ENCODE measurements around the gene PGA5. TPM values are rescaled to one million over a fixed set of nuclear protein-coding genes. Genes with fewer than 3 reads are reported as not detected.

The PGA5 gene
- total RNA-seq, 2 experiments from 2014 or later, result not detected

GRCh38 chr11:61256710-61257482 lies 15.9 kb downstream of the PGA5 start:
- no peak for DNase-seq
- H3K9me3 Mint-ChIP-seq, result no peaks in the 10 kb centered on the region
- no peak overlapping the region for H3K4me3 Mint-ChIP-seq
- POLR2A ChIA-PET, result no interaction called here
- no peaks in the 10 kb centered on the region for H3K4me1 Mint-ChIP-seq (ENCODE audit: low read depth)
- no peak overlapping the region for H3K27ac Mint-ChIP-seq
- intact Hi-C loops (cut with micrococcal nuclease), result no loop called here
- H3K36me3 Mint-ChIP-seq, result no peaks in the 10 kb centered on the region
- CTCF ChIA-PET, result interaction anchor here (0.9 to 4.3 kb wide), 2 partner anchors 38 to 646 kb away, joined by 3 to 48 read pairs; partner anchors contain the start of gene VWCE
- H3K27me3 Mint-ChIP-seq, result peaks cover 2% of the 10 kb centered on the region

- intact Hi-C loops (cut with micrococcal nuclease), result no loop called here
- CTCF ChIA-PET, result interaction anchor here (1.2 kb wide), 1 partner anchor 127 kb away, joined by 3 read pairs; no protein-coding TSS in a partner anchor
- Mint-ChIP-seq H3K36me3 (no peaks in the 10 kb centered on the region), H3K27ac (no peak overlapping the region), H3K9me3 (no peaks in the 10 kb centered on the region), H3K4me3 (no peak overlapping the region), H3K27me3 (peaks cover 2% of the 10 kb centered on the region), H3K4me1 (ENCODE audit: low read depth) (no peaks in the 10 kb centered on the region)
- POLR2A ChIA-PET, result no interaction called here
- no peak for DNase-seq
Measured at GRCh38 chr11:61258546-61258945, 17.6 kb downstream of the PGA5 start.

DNA sequence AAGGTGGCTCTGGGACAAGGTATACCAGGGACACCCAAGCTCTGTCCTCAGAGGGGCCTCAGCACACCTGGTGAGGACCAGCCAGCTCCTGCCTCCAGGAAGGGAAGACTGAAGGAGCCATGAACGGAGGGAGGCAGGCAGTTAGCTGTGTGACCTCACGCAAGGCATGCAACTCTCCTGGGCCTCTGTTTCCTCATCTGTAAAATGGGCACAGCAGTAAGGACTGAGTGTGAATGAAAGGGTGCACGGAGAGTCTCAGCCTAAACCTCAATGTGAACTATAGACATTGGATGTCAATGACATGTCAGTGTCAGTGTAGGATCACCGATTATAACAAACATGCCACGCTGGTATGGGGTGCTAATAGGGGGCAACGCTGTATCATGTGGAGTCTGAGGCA lies 18.4 kb downstream of the PGA5 start:
- DNase-seq, result no peak
- Mint-ChIP-seq H3K4me3 (no peak overlapping the region), H3K27me3 (peaks cover 2% of the 10 kb centered on the region), H3K27ac (no peak overlapping the region), H3K4me1 (ENCODE audit: low read depth) (no peaks in the 10 kb centered on the region), H3K9me3 (no peaks in the 10 kb centered on the region), H3K36me3 (no peaks in the 10 kb centered on the region)
- POLR2A ChIA-PET, result no interaction called here
- intact Hi-C loops (cut with micrococcal nuclease), result no loop called here
- CTCF ChIA-PET, result interaction anchor here (1.2 kb wide), 1 partner anchor 126 kb away, joined by 3 read pairs; no protein-coding TSS in a partner anchor

DNA sequence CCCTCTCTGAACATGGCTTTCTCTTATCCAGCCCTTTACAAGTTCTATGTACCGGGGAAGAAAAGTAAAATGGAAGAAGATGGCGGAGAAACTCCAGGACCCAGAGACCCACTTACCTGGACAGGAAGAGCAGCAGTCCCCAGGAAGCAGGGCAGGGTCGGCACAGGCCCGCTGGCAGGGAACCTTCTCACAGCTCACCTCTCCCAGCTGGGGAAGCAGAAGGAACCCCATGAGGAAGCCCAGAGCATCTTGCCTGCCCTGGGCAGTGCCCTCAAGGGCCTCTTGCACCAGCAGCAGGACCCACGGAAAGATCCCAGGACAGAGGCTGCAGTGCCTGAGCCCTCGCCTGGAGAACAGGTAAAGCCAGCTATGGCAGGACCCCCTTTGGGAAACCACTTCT lies 23.4 kb downstream of the PGA5 start:
- Mint-ChIP-seq H3K4me1 (ENCODE audit: low read depth) (no peaks in the 10 kb centered on the region), H3K27me3 (peaks cover 4% of the 10 kb centered on the region), H3K36me3 (no peaks in the 10 kb centered on the region), H3K9me3 (no peaks in the 10 kb centered on the region), H3K4me3 (no peak overlapping the region), H3K27ac (no peak overlapping the region)
- POLR2A ChIA-PET, result no interaction called here
- intact Hi-C loops (cut with micrococcal nuclease), result no loop called here
- CTCF ChIA-PET, result interaction anchor here (0.9 kb wide), 1 partner anchor 11 kb away, joined by 4 read pairs; no protein-coding TSS in a partner anchor
- no peak for DNase-seq

DNA sequence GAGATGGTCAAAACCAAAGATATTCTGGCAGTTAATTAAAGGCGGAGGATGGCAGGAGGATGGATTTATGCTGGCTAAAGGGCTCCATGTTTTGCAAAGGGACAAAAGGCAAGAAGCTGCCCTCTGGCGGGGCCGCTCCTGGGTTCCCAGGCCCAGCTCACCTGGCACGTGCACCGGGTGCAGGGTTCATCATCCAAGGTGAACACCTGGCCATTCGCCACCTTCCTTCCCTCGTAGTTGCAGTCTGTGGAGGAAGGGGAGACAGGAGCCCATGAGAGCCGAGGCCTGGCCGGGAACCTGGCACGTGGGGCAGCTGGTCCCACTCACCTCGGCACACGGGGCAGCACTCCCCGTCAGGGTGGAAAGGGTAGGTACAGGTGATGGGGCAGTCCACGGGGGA lies 23.8 kb downstream of the PGA5 start:
- Mint-ChIP-seq H3K27me3 (peaks cover 4% of the 10 kb centered on the region), H3K27ac (no peak overlapping the region), H3K9me3 (no peaks in the 10 kb centered on the region), H3K36me3 (no peaks in the 10 kb centered on the region), H3K4me1 (ENCODE audit: low read depth) (no peaks in the 10 kb centered on the region), H3K4me3 (no peak overlapping the region)
- intact Hi-C loops (cut with micrococcal nuclease), result no loop called here
- ChIA-PET POLR2A (no interaction called here), CTCF (interaction anchor here (0.9 kb wide), 1 partner anchor 12 kb away, joined by 4 read pairs; no protein-coding TSS in a partner anchor)
- no peak for DNase-seq

GRCh38 chr11:61265357-61265756 lies 24.4 kb downstream of the PGA5 start:
- Mint-ChIP-seq H3K27me3 (peaks cover 4% of the 10 kb centered on the region), H3K9me3 (no peaks in the 10 kb centered on the region), H3K27ac (no peak overlapping the region), H3K36me3 (no peaks in the 10 kb centered on the region), H3K4me3 (no peak overlapping the region), H3K4me1 (ENCODE audit: low read depth) (peaks cover 2% of the 10 kb centered on the region)
- no peak for DNase-seq
- intact Hi-C loops (cut with micrococcal nuclease), result no loop called here
- CTCF ChIA-PET, result no interaction called here
- POLR2A ChIA-PET, result no interaction called here

GRCh38 chr11:61266602-61267001 lies 25.6 kb downstream of the PGA5 start:
- H3K9me3 Mint-ChIP-seq, result no peaks in the 10 kb centered on the region
- CTCF ChIA-PET, result no interaction called here

GRCh38 chr11:61267437-61267841 lies 26.5 kb downstream of the PGA5 start:
- intact Hi-C loops (cut with micrococcal nuclease), result no loop called here
- Mint-ChIP-seq H3K4me1 (ENCODE audit: low read depth) (peaks cover 6% of the 10 kb centered on the region), H3K4me3 (no peak overlapping the region), H3K27ac (no peak overlapping the region), H3K9me3 (no peaks in the 10 kb centered on the region), H3K36me3 (no peaks in the 10 kb centered on the region), H3K27me3 (peaks cover 2% of the 10 kb centered on the region)
- ChIA-PET POLR2A (no interaction called here), CTCF (interaction anchor here (1.0 kb wide), 1 partner anchor 12 kb away, joined by 3 read pairs; no protein-coding TSS in a partner anchor)
- no peak for DNase-seq

More at GRCh38 chr11:61266602-61267001, 25.6 kb downstream of the PGA5 start:
- H3K27me3 Mint-ChIP-seq, result peaks cover 2% of the 10 kb centered on the region
- POLR2A ChIA-PET, result no interaction called here
- H3K27ac Mint-ChIP-seq, result no peak overlapping the region
- peaks cover 6% of the 10 kb centered on the region for H3K4me1 Mint-ChIP-seq (ENCODE audit: low read depth)
- intact Hi-C loops (cut with micrococcal nuclease), result no loop called here
- no peak for DNase-seq
- no peaks in the 10 kb centered on the region for H3K36me3 Mint-ChIP-seq
- H3K4me3 Mint-ChIP-seq, result no peak overlapping the region

- ChIA-PET CTCF (no interaction called here), POLR2A (interaction anchor here (0.9 kb wide), 1 partner anchor 25 kb away, joined by 3 read pairs; no protein-coding TSS in a partner anchor)
- no peaks in the 10 kb centered on the region for H3K36me3 Mint-ChIP-seq
- H3K4me1 Mint-ChIP-seq (ENCODE audit: low read depth), result peaks cover 6% of the 10 kb centered on the region
- peaks cover 2% of the 10 kb centered on the region for H3K27me3 Mint-ChIP-seq
- H3K9me3 Mint-ChIP-seq, result no peaks in the 10 kb centered on the region
- no peak overlapping the region for H3K4me3 Mint-ChIP-seq
- DNase-seq, result no peak
- H3K27ac Mint-ChIP-seq, result no peak overlapping the region
- intact Hi-C loops (cut with micrococcal nuclease), result no loop called here
Measured at GRCh38 chr11:61268588-61269250, 27.7 kb downstream of the PGA5 start.

DNA sequence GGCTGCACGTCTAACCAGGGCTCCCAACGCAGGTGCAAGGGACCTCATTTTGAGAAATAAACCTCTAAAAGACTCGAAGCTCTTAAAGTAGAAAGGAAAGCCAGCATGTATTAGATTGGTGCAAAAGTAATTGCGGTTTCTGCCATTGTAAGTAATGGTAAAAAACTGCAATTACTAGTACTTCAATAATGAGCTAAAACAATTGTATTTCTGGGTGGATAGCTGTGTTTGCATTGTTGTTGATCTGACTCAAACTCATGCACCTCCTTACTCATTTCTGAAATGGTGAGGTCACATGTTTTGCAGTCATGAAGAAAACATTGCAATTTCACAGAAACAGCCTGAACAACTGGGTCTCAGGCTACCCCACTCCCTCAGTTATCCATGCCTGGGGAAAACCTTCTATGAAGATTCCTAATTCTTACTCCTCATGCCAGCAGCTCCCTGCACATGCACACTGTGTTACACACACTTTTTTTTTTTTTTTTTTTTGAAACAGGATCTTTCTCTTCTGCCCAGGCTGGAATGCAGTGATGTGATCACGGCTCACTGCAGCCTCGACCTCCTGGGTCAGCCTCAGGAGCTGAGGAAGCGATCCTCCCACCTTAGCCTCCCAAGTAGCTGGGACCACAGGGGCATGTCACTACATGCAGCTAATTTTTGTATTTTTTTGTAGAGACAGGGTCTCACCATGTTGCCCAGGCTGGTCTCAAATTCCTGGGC lies 29.5 kb downstream of the PGA5 start:
- H3K36me3 Mint-ChIP-seq, result no peaks in the 10 kb centered on the region
- H3K9me3 Mint-ChIP-seq, result no peaks in the 10 kb centered on the region
- intact Hi-C loops (cut with micrococcal nuclease), result no loop called here
- ChIA-PET CTCF (interaction anchor here (0.6 to 1.6 kb wide), 5 partner anchors 24 to 443 kb away, joined by 3 to 6 read pairs (median 4); no protein-coding TSS in a partner anchor), POLR2A (interaction anchor here (0.6 to 0.7 kb wide), 2 partner anchors 107 to 115 kb away, joined by 3 read pairs; no protein-coding TSS in a partner anchor)
- H3K27me3 Mint-ChIP-seq, result peaks cover 2% of the 10 kb centered on the region
- H3K4me1 Mint-ChIP-seq (ENCODE audit: low read depth), result peaks cover 6% of the 10 kb centered on the region
- no peak overlapping the region for H3K4me3 Mint-ChIP-seq
- no peak overlapping the region for H3K27ac Mint-ChIP-seq
- DNase-seq, result no peak

DNA sequence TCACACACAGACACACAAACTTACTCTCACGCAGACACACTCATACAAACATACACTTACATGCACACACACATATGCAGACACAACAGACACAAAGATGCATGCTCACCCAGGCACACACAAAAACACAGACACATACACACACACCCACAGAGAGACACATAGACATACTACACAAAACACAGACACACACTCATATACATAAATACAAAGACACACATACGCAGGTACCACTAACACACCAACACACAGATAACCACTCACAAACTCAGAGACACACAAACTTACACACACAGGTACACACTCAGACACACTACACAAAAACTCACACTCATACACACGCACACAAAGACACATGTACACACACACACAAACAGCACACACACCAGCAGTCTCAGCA lies 31.8 kb downstream of the PGA5 start:
- Mint-ChIP-seq H3K4me3 (no peak overlapping the region), H3K36me3 (no peaks in the 10 kb centered on the region), H3K27ac (no peak overlapping the region), H3K4me1 (ENCODE audit: low read depth) (peaks cover 6% of the 10 kb centered on the region), H3K9me3 (no peaks in the 10 kb centered on the region), H3K27me3 (peaks cover 2% of the 10 kb centered on the region)
- CTCF ChIA-PET, result interaction anchor here (0.9 kb wide), 1 partner anchor 113 kb away, joined by 3 read pairs; no protein-coding TSS in a partner anchor
- DNase-seq, result no peak
- POLR2A ChIA-PET, result no interaction called here
- intact Hi-C loops (cut with micrococcal nuclease), result no loop called here
